GM13976 (cell line): Measurements from ENCODE around the gene RAB3C.

ENCODE experiments used
- DNase-seq: peaks from one replicate; pipeline ENCODE4 v3.0.0; 2012; ENCODE audit warnings: low spot score
- CTCF ChIP-seq: IDR thresholded peaks from 2 replicates; pipeline ENCODE4 v1.5.1; 2012; ENCODE audit warnings: borderline replicate concordance, mild to moderate bottlenecking; ENCODE audit not compliant: insufficient read depth; ENCODE audit errors: extremely low read depth, missing control alignments, control extremely low read depth
- in situ Hi-C: fragments of 300-500 bp; cut with MboI; formaldehyde crosslinking; loops from one replicate; pipeline ENCODE4 v1.12.0; 2022; ENCODE audit warnings: low sequenced_read_pairs, mixed read lengths, inconsistent platforms; ENCODE audit not compliant: unreplicated experiment

Gene RAB3C

GRCh38 chr5:58718269-58718978, 135.5 kb downstream of the RAB3C start:
- no peak for DNase-seq
- in situ Hi-C loops, result no loop called here
- no peak for TF ChIP-seq CTCF

- no peak for DNase-seq
- in situ Hi-C loops, result no loop called here
- no peak for TF ChIP-seq CTCF
Measured at GRCh38 chr5:58722160-58722559, 139.3 kb downstream of the RAB3C start.

GRCh38 chr5:58724992-58725391, 142.1 kb downstream of the RAB3C start:
- in situ Hi-C loops, result no loop called here
- DNase-seq, result no peak

GRCh38 chr5:58731641-58732040, 148.8 kb downstream of the RAB3C start:
- in situ Hi-C loops, result no loop called here
- no peak for DNase-seq
- TF ChIP-seq CTCF, result no peak

More at GRCh38 chr5:58724992-58725391, 142.1 kb downstream of the RAB3C start:
- no peak for TF ChIP-seq CTCF

- in situ Hi-C loops, result no loop called here
- no peak for TF ChIP-seq CTCF
- no peak for DNase-seq
Measured at GRCh38 chr5:58735637-58736036, 152.8 kb downstream of the RAB3C start.

- in situ Hi-C loops, result no loop called here
- no peak for TF ChIP-seq CTCF
Measured at GRCh38 chr5:58736214-58736613, 153.3 kb downstream of the RAB3C start.

GRCh38 chr5:58737671-58738070, 154.8 kb downstream of the RAB3C start:
- in situ Hi-C loops, result no loop called here
- TF ChIP-seq CTCF, result no peak
- no peak for DNase-seq

More at GRCh38 chr5:58736214-58736613, 153.3 kb downstream of the RAB3C start:
- DNase-seq, result no peak
